Measurements from ENCODE around the gene FPR2. TPM values are rescaled to one million over a fixed set of nuclear protein-coding genes. Genes with fewer than 3 reads are reported as not detected.

FPR2 gene
- total and polyA plus RNA-seq, 9 of the 15 experiments (the other 6 are each of a cell fraction or from before 2014, with no cell fraction given), result 0.03 to 0.15 (median 0.07) TPM; not detected in 6

DNA sequence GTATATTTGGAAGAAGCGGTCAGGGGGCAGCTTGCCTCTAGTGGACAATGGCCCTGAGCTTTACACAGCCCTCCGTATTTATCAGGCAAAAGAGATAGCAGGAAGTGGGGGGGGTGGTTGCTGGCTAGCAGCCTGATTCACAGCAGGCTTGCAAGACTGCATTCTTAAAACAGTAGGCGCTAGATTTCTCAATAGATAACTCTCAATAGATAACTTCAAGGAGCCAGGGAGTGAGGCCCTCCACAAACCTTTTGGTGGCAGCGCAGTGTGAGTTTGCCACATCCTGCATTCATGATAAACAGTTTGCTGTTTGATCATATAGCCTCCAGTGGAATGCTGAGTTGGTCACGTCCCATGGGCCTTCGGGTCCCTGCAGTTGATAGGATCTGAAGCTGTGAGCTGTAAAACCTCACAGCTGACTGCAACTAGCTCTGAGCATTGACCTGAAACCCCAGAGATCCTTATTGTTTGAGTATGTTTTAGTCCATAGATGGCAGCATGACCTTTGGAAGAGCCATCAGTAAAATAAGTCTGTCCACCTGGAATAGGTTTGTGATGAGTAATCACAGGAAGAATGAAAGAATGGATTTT, 46.2 kb downstream of the FPR2 start (continued):
- TF ChIP-seq, protein P1, sequence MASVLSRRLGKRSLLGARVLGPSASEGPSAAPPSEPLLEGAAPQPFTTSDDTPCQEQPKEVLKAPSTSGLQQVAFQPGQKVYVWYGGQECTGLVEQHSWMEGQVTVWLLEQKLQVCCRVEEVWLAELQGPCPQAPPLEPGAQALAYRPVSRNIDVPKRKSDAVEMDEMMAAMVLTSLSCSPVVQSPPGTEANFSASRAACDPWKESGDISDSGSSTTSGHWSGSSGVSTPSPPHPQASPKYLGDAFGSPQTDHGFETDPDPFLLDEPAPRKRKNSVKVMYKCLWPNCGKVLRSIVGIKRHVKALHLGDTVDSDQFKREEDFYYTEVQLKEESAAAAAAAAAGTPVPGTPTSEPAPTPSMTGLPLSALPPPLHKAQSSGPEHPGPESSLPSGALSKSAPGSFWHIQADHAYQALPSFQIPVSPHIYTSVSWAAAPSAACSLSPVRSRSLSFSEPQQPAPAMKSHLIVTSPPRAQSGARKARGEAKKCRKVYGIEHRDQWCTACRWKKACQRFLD (CRISPR knock-in tag; IDR thresholded peaks at IDR 0.05), result peak; percentile 69; the same call in 1 of the 2 replicates
- TF ChIP-seq L3MBTL2 (IDR thresholded peaks at IDR 0.05) (peak; percentile 75), NRF1 (conservative IDR thresholded peaks at IDR 0.05 in 1 of 2, IDR thresholded peaks at IDR 0.05 in 1 of 2) (peak in 1 of 2 experiments; percentile 33; a peak in 2 of 4 replicates), CEBPG (CRISPR knock-in tag; IDR thresholded peaks at IDR 0.05) (no peak), CEBPG (tag; conservative IDR thresholded peaks at IDR 0.05 in 1 of 2, IDR thresholded peaks at IDR 0.05 in 1 of 2) (peak; percentile 28 to 36; a peak in 1 of 4 replicates), RCOR1 (IDR thresholded peaks at IDR 0.05; ENCODE audit: borderline replicate concordance in 1 of 2, low read depth in 2 of 2, low read length in 2 of 2) (0 out of 4 replicates have a peak, but pooled peaks of 1 of the 2 experiments have one; percentile 11), FOXJ2 (tag; IDR thresholded peaks at IDR 0.05) (peak; percentile 71; the same call in 1 of the 2 replicates), HLTF (IDR thresholded peaks at IDR 0.05) (no peak), ZNF764 (CRISPR knock-in tag; IDR thresholded peaks at IDR 0.05; ENCODE audit: low read depth) (no peak), ZNF146 (CRISPR knock-in tag; IDR thresholded peaks at IDR 0.05; ENCODE audit: unreplicated experiment) (no peak), ATF1 (CRISPR knock-in tag; IDR thresholded peaks at IDR 0.05) (no peak), ATF1 (tag; IDR thresholded peaks at IDR 0.05) (peak; percentile 65)
- TF ChIP-seq, protein P2, sequence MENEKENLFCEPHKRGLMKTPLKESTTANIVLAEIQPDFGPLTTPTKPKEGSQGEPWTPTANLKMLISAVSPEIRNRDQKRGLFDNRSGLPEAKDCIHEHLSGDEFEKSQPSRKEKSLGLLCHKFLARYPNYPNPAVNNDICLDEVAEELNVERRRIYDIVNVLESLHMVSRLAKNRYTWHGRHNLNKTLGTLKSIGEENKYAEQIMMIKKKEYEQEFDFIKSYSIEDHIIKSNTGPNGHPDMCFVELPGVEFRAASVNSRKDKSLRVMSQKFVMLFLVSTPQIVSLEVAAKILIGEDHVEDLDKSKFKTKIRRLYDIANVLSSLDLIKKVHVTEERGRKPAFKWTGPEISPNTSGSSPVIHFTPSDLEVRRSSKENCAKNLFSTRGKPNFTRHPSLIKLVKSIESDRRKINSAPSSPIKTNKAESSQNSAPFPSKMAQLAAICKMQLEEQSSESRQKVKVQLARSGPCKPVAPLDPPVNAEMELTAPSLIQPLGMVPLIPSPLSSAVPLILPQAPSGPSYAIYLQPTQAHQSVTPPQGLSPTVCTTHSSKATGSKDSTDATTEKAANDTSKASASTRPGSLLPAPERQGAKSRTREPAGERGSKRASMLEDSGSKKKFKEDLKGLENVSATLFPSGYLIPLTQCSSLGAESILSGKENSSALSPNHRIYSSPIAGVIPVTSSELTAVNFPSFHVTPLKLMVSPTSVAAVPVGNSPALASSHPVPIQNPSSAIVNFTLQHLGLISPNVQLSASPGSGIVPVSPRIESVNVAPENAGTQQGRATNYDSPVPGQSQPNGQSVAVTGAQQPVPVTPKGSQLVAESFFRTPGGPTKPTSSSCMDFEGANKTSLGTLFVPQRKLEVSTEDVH (IDR thresholded peaks at IDR 0.05; ENCODE audit: low read depth, partially characterized antibody), result peak; percentile 48
- TF ChIP-seq, protein P3, sequence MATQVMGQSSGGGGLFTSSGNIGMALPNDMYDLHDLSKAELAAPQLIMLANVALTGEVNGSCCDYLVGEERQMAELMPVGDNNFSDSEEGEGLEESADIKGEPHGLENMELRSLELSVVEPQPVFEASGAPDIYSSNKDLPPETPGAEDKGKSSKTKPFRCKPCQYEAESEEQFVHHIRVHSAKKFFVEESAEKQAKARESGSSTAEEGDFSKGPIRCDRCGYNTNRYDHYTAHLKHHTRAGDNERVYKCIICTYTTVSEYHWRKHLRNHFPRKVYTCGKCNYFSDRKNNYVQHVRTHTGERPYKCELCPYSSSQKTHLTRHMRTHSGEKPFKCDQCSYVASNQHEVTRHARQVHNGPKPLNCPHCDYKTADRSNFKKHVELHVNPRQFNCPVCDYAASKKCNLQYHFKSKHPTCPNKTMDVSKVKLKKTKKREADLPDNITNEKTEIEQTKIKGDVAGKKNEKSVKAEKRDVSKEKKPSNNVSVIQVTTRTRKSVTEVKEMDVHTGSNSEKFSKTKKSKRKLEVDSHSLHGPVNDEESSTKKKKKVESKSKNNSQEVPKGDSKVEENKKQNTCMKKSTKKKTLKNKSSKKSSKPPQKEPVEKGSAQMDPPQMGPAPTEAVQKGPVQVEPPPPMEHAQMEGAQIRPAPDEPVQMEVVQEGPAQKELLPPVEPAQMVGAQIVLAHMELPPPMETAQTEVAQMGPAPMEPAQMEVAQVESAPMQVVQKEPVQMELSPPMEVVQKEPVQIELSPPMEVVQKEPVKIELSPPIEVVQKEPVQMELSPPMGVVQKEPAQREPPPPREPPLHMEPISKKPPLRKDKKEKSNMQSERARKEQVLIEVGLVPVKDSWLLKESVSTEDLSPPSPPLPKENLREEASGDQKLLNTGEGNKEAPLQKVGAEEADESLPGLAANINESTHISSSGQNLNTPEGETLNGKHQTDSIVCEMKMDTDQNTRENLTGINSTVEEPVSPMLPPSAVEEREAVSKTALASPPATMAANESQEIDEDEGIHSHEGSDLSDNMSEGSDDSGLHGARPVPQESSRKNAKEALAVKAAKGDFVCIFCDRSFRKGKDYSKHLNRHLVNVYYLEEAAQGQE (IDR thresholded peaks at IDR 0.05; ENCODE audit: borderline replicate concordance), result no peak; the same call in 1 of the 2 replicates
- TF ChIP-seq, protein P3 (CRISPR knock-in tag; IDR thresholded peaks at IDR 0.05; ENCODE audit: low read depth), result no peak

Data from K562 (cell line).